IMR-90 (cell line): Measurements from ENCODE around the gene DCUN1D3. TPM values are rescaled to one million over a fixed set of nuclear protein-coding genes. Genes with fewer than 3 reads are reported as not detected.

Experiments
- ATAC-seq: fragments of 200-7000 bp; cut with Tn5 transposase; 2 replicates; pipeline ENCODE4 v1.9.1; 2020; ENCODE audit warnings: low read depth, mild to moderate bottlenecking, moderate library complexity
- BruUV-seq: library from RNA; stranded (reverse); fragments of 400-500 nt; replicated peaks from 2 replicates; lab custom pipeline; 2021; lab: Mats Ljungman, UMichigan
- CTCF ChIA-PET: fragments of 300-600 bp; formaldehyde crosslinking; extraction: SDS; loops from one replicate; lab custom pipeline; 2021; ENCODE audit warnings: antibody characterized with exemption; lab: Yijun Ruan, JAX
- POLR2A ChIA-PET: fragments of 300-600 bp; sonication (Branson Sonifier 250); formaldehyde crosslinking; loops from one replicate; lab custom pipeline; 2022; ENCODE audit warnings: antibody characterized with exemption; ENCODE audit not compliant: unreplicated experiment; lab: Charles Lee
- DNase-seq: peaks from one replicate; pipeline ENCODE4 v3.0.0; 2013
- H2AFZ ChIP-seq: replicated peaks from 2 replicates; pipeline ENCODE3; 2013; ENCODE audit warnings: low read length, mild to moderate bottlenecking; ENCODE audit not compliant: poor library complexity
- H2AK5ac ChIP-seq: 2 replicates; pipeline ENCODE4 v1.6.1; 2013; ENCODE audit warnings: low read depth, low read length, inconsistent platforms
- H2AK9ac ChIP-seq: replicated peaks from 2 replicates; pipeline ENCODE3; 2013; ENCODE audit warnings: mild to moderate bottlenecking, low read depth, low read length, moderate library complexity; ENCODE audit not compliant: poor library complexity
- H2BK120ac ChIP-seq: 2 replicates; pipeline ENCODE4 v1.6.1; 2013; ENCODE audit warnings: low read depth, low read length, inconsistent platforms
- H2BK15ac ChIP-seq: 3 replicates; pipeline ENCODE4 v1.6.1; 2013; ENCODE audit warnings: low read depth, low read length, inconsistent platforms
- H2BK20ac ChIP-seq: 2 replicates; pipeline ENCODE4 v1.6.1; 2013; ENCODE audit warnings: low read depth, mild to moderate bottlenecking, inconsistent platforms, low read length, moderate library complexity
- H2BK5ac ChIP-seq: 2 replicates; pipeline ENCODE4 v1.6.1; 2013; ENCODE audit warnings: mild to moderate bottlenecking, low read depth, low read length, inconsistent platforms; ENCODE audit not compliant: poor library complexity, severe bottlenecking
- H3K14ac ChIP-seq: replicated peaks from 2 replicates; pipeline ENCODE4 v1.6.1; 2013; ENCODE audit warnings: low read depth, low read length, inconsistent platforms
- H3K18ac ChIP-seq: 2 replicates; pipeline ENCODE4 v1.6.1; 2013; ENCODE audit warnings: low read depth, low read length, control low read depth
- H3K23ac ChIP-seq: 2 replicates; pipeline ENCODE4 v1.6.1; 2013; ENCODE audit warnings: low read depth, low read length, inconsistent platforms
- H3K27ac ChIP-seq: 2 replicates; pipeline ENCODE4 v1.5.1; 2013; ENCODE audit warnings: mild to moderate bottlenecking, control low read depth, low read length; ENCODE audit not compliant: insufficient read depth
- H3K27me3 ChIP-seq: 2 replicates; pipeline ENCODE4 v1.6.1; 2013; ENCODE audit warnings: low read length; ENCODE audit not compliant: control insufficient read depth, insufficient read depth
- H3K36me3 ChIP-seq: 2 replicates; pipeline ENCODE4 v1.6.1; 2013; ENCODE audit warnings: low read length, mixed read lengths; ENCODE audit not compliant: control insufficient read depth, insufficient read depth
- H3K4ac ChIP-seq: 2 replicates; pipeline ENCODE4 v1.6.1; 2013; ENCODE audit warnings: low read depth, low read length, inconsistent platforms
- H3K4me1 ChIP-seq: 2 replicates; pipeline ENCODE4 v1.6.1; 2013; ENCODE audit warnings: low read length, mixed read lengths; ENCODE audit not compliant: control insufficient read depth, insufficient read depth
- H3K4me2 ChIP-seq: 2 replicates; pipeline ENCODE4 v1.6.1; 2013; ENCODE audit warnings: low read depth, mild to moderate bottlenecking, control low read depth, low read length, moderate library complexity
- H3K4me3 ChIP-seq: 2 replicates; pipeline ENCODE4 v1.5.1; 2013; ENCODE audit warnings: low read depth, mild to moderate bottlenecking, control low read depth, low read length, moderate library complexity; ENCODE audit not compliant: insufficient read depth
- H3K56ac ChIP-seq: 2 replicates; pipeline ENCODE4 v1.6.1; 2013; ENCODE audit warnings: low read length, inconsistent platforms; ENCODE audit not compliant: insufficient read depth; ENCODE audit errors: extremely low read depth
- H3K79me1 ChIP-seq, 2 experiments: 2 replicates each; pipeline ENCODE4 v1.6.1; 2013; ENCODE audit warnings: low read length in 2 of 2, inconsistent platforms in 1 of 2, low read depth in 1 of 2
- H3K9ac ChIP-seq: 2 replicates; pipeline ENCODE4 v1.6.1; 2013; ENCODE audit warnings: low read depth, low read length, control low read depth
- H3K9me1 ChIP-seq: 2 replicates; pipeline ENCODE4 v1.6.1; 2013; ENCODE audit warnings: low read length, inconsistent platforms; ENCODE audit not compliant: insufficient read depth
- H3K9me3 ChIP-seq: 2 replicates; pipeline ENCODE4 v1.6.1; 2013; ENCODE audit warnings: low read length; ENCODE audit not compliant: control insufficient read depth, insufficient read depth
- H4K20me1 ChIP-seq: 2 replicates; pipeline ENCODE4 v1.6.1; 2013; ENCODE audit warnings: low read length, inconsistent platforms; ENCODE audit not compliant: insufficient read depth
- H4K5ac ChIP-seq: 2 replicates; pipeline ENCODE4 v1.6.1; 2013; ENCODE audit warnings: mild to moderate bottlenecking, low read depth, low read length, control low read depth
- H4K8ac ChIP-seq, 2 experiments: 2 replicates each; pipeline ENCODE4 v1.6.1; 2013; ENCODE audit warnings: low read depth in 2 of 2, low read length in 2 of 2, control low read depth in 1 of 2, inconsistent platforms in 1 of 2
- H4K91ac ChIP-seq: 2 replicates; pipeline ENCODE4 v1.6.1; 2013; ENCODE audit warnings: low read depth, low read length, inconsistent platforms; ENCODE audit not compliant: insufficient read depth
- BHLHE40 ChIP-seq: fragments of 150-350 bp; IDR thresholded peaks from 2 replicates; pipeline ENCODE4 v1.6.1; 2016; ENCODE audit warnings: mild to moderate bottlenecking, low read depth, low read length
- CEBPB ChIP-seq: IDR thresholded peaks from 2 replicates; pipeline ENCODE4 v1.6.1; 2012; ENCODE audit warnings: low read depth, low read length, improper control_type of control experiment
- CHD1 ChIP-seq: IDR thresholded peaks from 2 replicates; pipeline ENCODE4 v1.6.1; 2012; ENCODE audit warnings: low read depth, low read length, improper control_type of control experiment
- FOS ChIP-seq: fragments of 150-350 bp; IDR thresholded peaks from 2 replicates; pipeline ENCODE4 v1.6.1; 2016; ENCODE audit warnings: low read depth, low read length
- MAFK ChIP-seq: IDR thresholded peaks from 2 replicates; pipeline ENCODE4 v1.6.1; 2012; ENCODE audit warnings: low read depth, low read length, improper control_type of control experiment
- MAZ ChIP-seq: IDR thresholded peaks from 2 replicates; pipeline ENCODE4 v1.6.1; 2012; ENCODE audit warnings: low read depth, mild to moderate bottlenecking, low read length, improper control_type of control experiment, moderate library complexity, borderline replicate concordance
- MXI1 ChIP-seq: IDR thresholded peaks from 2 replicates; pipeline ENCODE4 v1.6.1; 2012; ENCODE audit warnings: low read depth, mild to moderate bottlenecking, low read length, moderate library complexity, borderline replicate concordance
- NFE2L2 ChIP-seq: fragments of 150-350 bp; IDR thresholded peaks from 2 replicates; pipeline ENCODE4 v1.6.1; 2016; ENCODE audit warnings: low read depth, mild to moderate bottlenecking, low read length
- POLR2A ChIP-seq: IDR thresholded peaks from 2 replicates; pipeline ENCODE4 v1.6.1; 2012; ENCODE audit warnings: mild to moderate bottlenecking, low read depth, low read length
- RAD21 ChIP-seq: IDR thresholded peaks from 2 replicates; pipeline ENCODE4 v1.6.1; 2012; ENCODE audit warnings: low read length, improper control_type of control experiment
- RCOR1 ChIP-seq: IDR thresholded peaks from 2 replicates; pipeline ENCODE4 v1.6.1; 2012; ENCODE audit warnings: mild to moderate bottlenecking, low read length, improper control_type of control experiment; ENCODE audit not compliant: insufficient replicate concordance
- RFX5 ChIP-seq: IDR thresholded peaks from 2 replicates; pipeline ENCODE4 v1.8.0; 2012; ENCODE audit warnings: low read depth, mild to moderate bottlenecking, low read length, moderate library complexity
- SMC3 ChIP-seq: fragments of 150-350 bp; IDR thresholded peaks from 2 replicates; pipeline ENCODE4 v1.6.1; 2016; ENCODE audit warnings: low read depth, mild to moderate bottlenecking, antibody characterized with exemption, low read length, moderate library complexity
- WGBS, 2 experiments: methylation state at CpG; one replicate each; pipeline versions ENCODE4 v1.1.5 to v1.1.7; 2013; ENCODE audit warnings: missing lambda C conversion rate in 2 of 2; ENCODE audit not compliant: insufficient read length in 1 of 2; ENCODE audit errors: extremely low coverage in 2 of 2; 5-methylcytosine and 5-hydroxymethylcytosine counted together
- dilution Hi-C: fragments of 300-500 bp; cut with HindIII; formaldehyde crosslinking; loops from one replicate; pipeline ENCODE4 v1.14.3; 2018; ENCODE audit warnings: low sequenced_read_pairs; ENCODE audit not compliant: unreplicated experiment
- in situ Hi-C: fragments of 300-500 bp; cut with MboI; formaldehyde crosslinking; loops from 3 replicates; pipeline ENCODE4 v1.14.3; 2019; ENCODE audit warnings: low sequenced_read_pairs, inconsistent platforms, mixed read lengths
- intact Hi-C: fragments of 100-400 bp; cut with micrococcal nuclease; formaldehyde crosslinking; loops from 2 replicates; pipeline ENCODE4 v1.10.0; 2022
- polyA plus RNA-seq, 3 experiments: library from polyadenylated mRNA; depleted of rRNA; stranded (reverse); fragments of >200 nt; gene quantifications; 2 replicates each; pipeline ENCODE4 v1.2.3, GENCODE V29; 2012; ENCODE audit warnings: low replicate concordance in 1 of 3
- total RNA-seq: library from RNA; depleted of rRNA; stranded (reverse); fragments of >200 nt; gene quantifications from 2 replicates; pipeline ENCODE4 v1.2.3, GENCODE V29; 2012
- TF ChIP-seq, protein P1 (sequence below): fragments of 150-350 bp; IDR thresholded peaks from 2 replicates; pipeline ENCODE4 v1.6.1; 2016; ENCODE audit warnings: low read depth, mild to moderate bottlenecking, low read length, moderate library complexity, borderline replicate concordance
- TF ChIP-seq, protein P2 (sequence below): conservative IDR thresholded peaks from 2 replicates; pipeline ENCODE4 v1.5.1; 2012; ENCODE audit warnings: mild to moderate bottlenecking, low read depth, low read length, improper control_type of control experiment
- TF ChIP-seq, protein P3 (sequence below): fragments of 150-350 bp; IDR thresholded peaks from 2 replicates; pipeline ENCODE4 v1.6.1; 2017; ENCODE audit warnings: mild to moderate bottlenecking, antibody characterized with exemption, low read length, low read depth

DCUN1D3 gene
- total and polyA plus RNA-seq, 2 of the 4 experiments (the other 2 are of a cell fraction): 8.1 to 42.3 TPM

DNA sequence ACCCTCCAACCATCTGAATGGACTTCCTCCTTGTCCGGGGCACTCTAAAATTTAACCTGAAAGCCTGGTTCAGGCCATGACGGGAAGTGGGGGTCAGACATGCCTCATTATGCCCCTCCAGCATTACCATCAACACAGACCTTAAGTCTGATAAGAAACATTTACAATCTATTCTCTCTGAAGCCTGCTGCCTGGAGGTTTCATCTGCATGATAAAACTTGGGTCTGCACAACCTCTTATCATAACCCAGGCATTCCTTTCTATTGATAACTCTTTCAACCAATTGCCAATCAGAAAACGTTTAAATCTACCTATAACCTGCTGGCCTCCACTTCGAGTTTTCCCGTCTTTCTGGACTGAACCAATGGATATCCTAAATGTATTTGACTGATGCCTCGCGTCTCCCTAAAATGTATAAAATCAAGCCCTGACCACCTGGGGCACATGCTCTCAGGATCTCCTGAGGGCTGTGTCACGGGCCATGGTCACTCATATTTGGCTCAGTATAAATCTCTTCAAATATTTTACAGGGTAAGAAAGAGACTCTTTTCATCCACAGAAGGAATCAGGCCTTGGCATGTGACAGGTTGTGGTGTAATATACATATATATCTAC is 46.0 kb upstream of the DCUN1D3 start:
- in situ Hi-C loops: no loop called here

More for the DNA sequence above, 46.0 kb upstream of the DCUN1D3 start:
- intact Hi-C loops (loop anchor here (5.0 kb wide), 1 partner anchor 94 kb away; no protein-coding TSS in a partner anchor), dilution Hi-C loops (no loop called here)
- no peaks in the 10 kb centered on the region for H3K9me1 ChIP-seq
- H2BK120ac ChIP-seq: no peak overlapping the region
- H2AK5ac ChIP-seq: no peak overlapping the region
- no peak overlapping the region for H3K14ac ChIP-seq
- H4K5ac ChIP-seq: no peak overlapping the region
- H2BK15ac ChIP-seq: no peak overlapping the region
- no peaks in the 10 kb centered on the region for H3K4me1 ChIP-seq
- POLR2A ChIA-PET: no interaction called here
- no peak overlapping the region for H3K4me2 ChIP-seq
- H3K27me3 ChIP-seq: no peaks in the 10 kb centered on the region; the same call in 1 of the 2 replicates
- no peaks in the 10 kb centered on the region for H3K9me3 ChIP-seq
- no peak overlapping the region for H3K9ac ChIP-seq
- no peak overlapping the region for H2AK9ac ChIP-seq
- H4K91ac ChIP-seq: no peak overlapping the region
- DNase-seq: no peak
- TF ChIP-seq MXI1: no peak
- TF ChIP-seq, protein P1, sequence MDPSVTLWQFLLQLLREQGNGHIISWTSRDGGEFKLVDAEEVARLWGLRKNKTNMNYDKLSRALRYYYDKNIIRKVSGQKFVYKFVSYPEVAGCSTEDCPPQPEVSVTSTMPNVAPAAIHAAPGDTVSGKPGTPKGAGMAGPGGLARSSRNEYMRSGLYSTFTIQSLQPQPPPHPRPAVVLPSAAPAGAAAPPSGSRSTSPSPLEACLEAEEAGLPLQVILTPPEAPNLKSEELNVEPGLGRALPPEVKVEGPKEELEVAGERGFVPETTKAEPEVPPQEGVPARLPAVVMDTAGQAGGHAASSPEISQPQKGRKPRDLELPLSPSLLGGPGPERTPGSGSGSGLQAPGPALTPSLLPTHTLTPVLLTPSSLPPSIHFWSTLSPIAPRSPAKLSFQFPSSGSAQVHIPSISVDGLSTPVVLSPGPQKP: no peak
- TF ChIP-seq BHLHE40: no peak
- TF ChIP-seq SMC3: no peak
- TF ChIP-seq RFX5: no peak
- TF ChIP-seq POLR2A: no peak
- no peak for TF ChIP-seq RCOR1
- no peak for TF ChIP-seq NFE2L2
- TF ChIP-seq MAZ: no peak
- TF ChIP-seq, protein P2, sequence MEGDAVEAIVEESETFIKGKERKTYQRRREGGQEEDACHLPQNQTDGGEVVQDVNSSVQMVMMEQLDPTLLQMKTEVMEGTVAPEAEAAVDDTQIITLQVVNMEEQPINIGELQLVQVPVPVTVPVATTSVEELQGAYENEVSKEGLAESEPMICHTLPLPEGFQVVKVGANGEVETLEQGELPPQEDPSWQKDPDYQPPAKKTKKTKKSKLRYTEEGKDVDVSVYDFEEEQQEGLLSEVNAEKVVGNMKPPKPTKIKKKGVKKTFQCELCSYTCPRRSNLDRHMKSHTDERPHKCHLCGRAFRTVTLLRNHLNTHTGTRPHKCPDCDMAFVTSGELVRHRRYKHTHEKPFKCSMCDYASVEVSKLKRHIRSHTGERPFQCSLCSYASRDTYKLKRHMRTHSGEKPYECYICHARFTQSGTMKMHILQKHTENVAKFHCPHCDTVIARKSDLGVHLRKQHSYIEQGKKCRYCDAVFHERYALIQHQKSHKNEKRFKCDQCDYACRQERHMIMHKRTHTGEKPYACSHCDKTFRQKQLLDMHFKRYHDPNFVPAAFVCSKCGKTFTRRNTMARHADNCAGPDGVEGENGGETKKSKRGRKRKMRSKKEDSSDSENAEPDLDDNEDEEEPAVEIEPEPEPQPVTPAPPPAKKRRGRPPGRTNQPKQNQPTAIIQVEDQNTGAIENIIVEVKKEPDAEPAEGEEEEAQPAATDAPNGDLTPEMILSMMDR: no peak
- no peak for TF ChIP-seq FOS
- TF ChIP-seq, protein P3, sequence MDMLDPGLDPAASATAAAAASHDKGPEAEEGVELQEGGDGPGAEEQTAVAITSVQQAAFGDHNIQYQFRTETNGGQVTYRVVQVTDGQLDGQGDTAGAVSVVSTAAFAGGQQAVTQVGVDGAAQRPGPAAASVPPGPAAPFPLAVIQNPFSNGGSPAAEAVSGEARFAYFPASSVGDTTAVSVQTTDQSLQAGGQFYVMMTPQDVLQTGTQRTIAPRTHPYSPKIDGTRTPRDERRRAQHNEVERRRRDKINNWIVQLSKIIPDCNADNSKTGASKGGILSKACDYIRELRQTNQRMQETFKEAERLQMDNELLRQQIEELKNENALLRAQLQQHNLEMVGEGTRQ: no peak
- TF ChIP-seq CHD1: no peak
- TF ChIP-seq CEBPB: no peak
- no peak for TF ChIP-seq RAD21
- no peak for TF ChIP-seq MAFK
- no peak overlapping the region for H3K4ac ChIP-seq
- H3K18ac ChIP-seq: no peak overlapping the region
- no peaks in the 10 kb centered on the region for H3K36me3 ChIP-seq
- no peak overlapping the region for H2AFZ ChIP-seq
- H4K20me1 ChIP-seq: no peaks in the 10 kb centered on the region
- no peak overlapping the region for H2BK5ac ChIP-seq
- H4K8ac ChIP-seq: no peak overlapping the region
- CTCF ChIA-PET: no interaction called here
- no peaks in the 10 kb centered on the region for H3K79me1 ChIP-seq
- no peak overlapping the region for H2BK20ac ChIP-seq
- 65% methylated on average over 3 of the region's 8 CpGs; no CpG with 5 or more reads in 1 of the 2 experiments for WGBS, 2 experiments
- no peak overlapping the region for H3K4me3 ChIP-seq
- no TSS peak for BruUV-seq
- H3K27ac ChIP-seq: no peak overlapping the region
- H3K23ac ChIP-seq: no peak overlapping the region
- no peak overlapping the region for H3K56ac ChIP-seq
- no peak for ATAC-seq
